ENCODE results near the gene AMER2. TPM values are rescaled to one million over a fixed set of nuclear protein-coding genes. Genes with fewer than 3 reads are reported as not detected.

The AMER2 gene
- total RNA-seq, 2 experiments from 2014 or later: not detected

- H3K4me1 Mint-ChIP-seq: no peaks in the 10 kb centered on the region
- no peaks in the 10 kb centered on the region for H3K9me3 Mint-ChIP-seq (ENCODE audit: low read depth)
- no peak for DNase-seq
- CTCF ChIA-PET: no interaction called here
- no peak for ATAC-seq
- no peak overlapping the region for H3K4me3 Mint-ChIP-seq
- POLR2A ChIA-PET: no interaction called here
- no peaks in the 10 kb centered on the region for H3K36me3 Mint-ChIP-seq (ENCODE audit: low read depth)
- H3K27me3 Mint-ChIP-seq: peaks cover 18% of the 10 kb centered on the region
- intact Hi-C loops (cut with DNase I, micrococcal nuclease): no loop called here
- H3K27ac Mint-ChIP-seq: no peak overlapping the region
Observed at GRCh38 chr13:25116044-25116443, 56.0 kb downstream of the AMER2 start.

GRCh38 chr13:25114220-25114619, 57.9 kb downstream of the AMER2 start:
- POLR2A ChIA-PET: no interaction called here
- CTCF ChIA-PET: interaction anchor here (0.6 to 3.0 kb wide), 17 partner anchors 8 to 371 kb away, joined by 3 to 17 read pairs (median 3); no protein-coding TSS in a partner anchor
- H3K36me3 Mint-ChIP-seq (ENCODE audit: low read depth): no peaks in the 10 kb centered on the region
- peaks cover 16% of the 10 kb centered on the region for H3K27me3 Mint-ChIP-seq
- no peak overlapping the region for H3K4me3 Mint-ChIP-seq
- peak; percentile 79 for DNase-seq
- ATAC-seq: peak; percentile 81
- intact Hi-C loops (cut with DNase I, micrococcal nuclease): loop anchor here (1.0 to 2.0 kb wide), 4 partner anchors 29 to 119 kb away; no protein-coding TSS in a partner anchor
- H3K9me3 Mint-ChIP-seq (ENCODE audit: low read depth): no peaks in the 10 kb centered on the region
- H3K27ac Mint-ChIP-seq: no peak overlapping the region
- no peaks in the 10 kb centered on the region for H3K4me1 Mint-ChIP-seq

- Mint-ChIP-seq H3K9me3 (ENCODE audit: low read depth) (no peaks in the 10 kb centered on the region), H3K4me1 (no peaks in the 10 kb centered on the region), H3K4me3 (no peak overlapping the region), H3K27me3 (peaks cover 15% of the 10 kb centered on the region), H3K36me3 (ENCODE audit: low read depth) (no peaks in the 10 kb centered on the region), H3K27ac (no peak overlapping the region)
- ChIA-PET CTCF (interaction anchor here (0.9 to 3.0 kb wide), 9 partner anchors 9 to 118 kb away, joined by 3 to 17 read pairs (median 6); no protein-coding TSS in a partner anchor), POLR2A (no interaction called here)
- DNase-seq (no peak), ATAC-seq (no peak)
- intact Hi-C loops (cut with DNase I, micrococcal nuclease): no loop called here
Observed at GRCh38 chr13:25112695-25113255, 59.3 kb downstream of the AMER2 start.

Other genes with a start within 250 kb of the AMER2 start
- under 1 TPM; 0.64 to 0.74 TPM for gene PABPC3, start 76.2 kb downstream of the AMER2 start, total RNA-seq
- gene MTMR6, start 115.2 kb upstream of the AMER2 start, total RNA-seq: 10 to 100 TPM; 10.7 to 11.1 TPM
- gene NUP58, start 129.3 kb upstream of the AMER2 start, total RNA-seq: 100 to 1,000 TPM; 134 to 137 TPM
- under 1 TPM; 0.30 to 0.39 TPM for gene ATP8A2, start 199.7 kb upstream of the AMER2 start, total RNA-seq